ENCODE measurements around the gene RUFY3. TPM values are rescaled to one million over a fixed set of nuclear protein-coding genes. Genes with fewer than 3 reads are reported as not detected.
A peak's percentile ranks its signal among the peaks of the same experiment; 100 is the strongest.

RUFY3 gene
- total and polyA plus RNA-seq, 9 of the 15 experiments (the other 6 are each of a cell fraction or from before 2014, with no cell fraction given): 4.2 to 31.1 (median 21.5) TPM

- no peak for TF ChIP-seq CHD7 (IDR thresholded peaks at IDR 0.05; ENCODE audit: low read depth, low read length)
- no peak for TF ChIP-seq SETDB1 (IDR thresholded peaks at IDR 0.05; ENCODE audit: low read length)
- no peak for TF ChIP-seq SMAD2 (IDR thresholded peaks at IDR 0.05; ENCODE audit: low read depth, low read length)
- TF ChIP-seq KDM1A (IDR thresholded peaks at IDR 0.05): peak; percentile 68 to 73; a peak in 3 of 4 replicates
- no peak for TF ChIP-seq KHSRP (IDR thresholded peaks at IDR 0.05)
- no peak for TF ChIP-seq BRCA1 (IDR thresholded peaks at IDR 0.05)
- TF ChIP-seq BRCA1 (CRISPR knock-in tag; IDR thresholded peaks at IDR 0.05): no peak
- no peak; the same call in 1 of the 2 replicates for TF ChIP-seq ZBTB26 (CRISPR knock-in tag; IDR thresholded peaks at IDR 0.05)
- TF ChIP-seq ARHGAP35 (IDR thresholded peaks at IDR 0.05; ENCODE audit: partially characterized antibody): no peak
- TF ChIP-seq ZNF253 (CRISPR knock-in tag; conservative IDR thresholded peaks at IDR 0.05): no peak
- TF ChIP-seq ZNF41 (CRISPR knock-in tag; conservative IDR thresholded peaks at IDR 0.05): no peak
- TF ChIP-seq ZNF830 (CRISPR knock-in tag; IDR thresholded peaks at IDR 0.05): no peak
- TF ChIP-seq PRPF4 (IDR thresholded peaks at IDR 0.05; ENCODE audit: insufficient read depth, low read depth, low read length, poor library complexity, severe bottlenecking): no peak
- TF ChIP-seq DIDO1 (tag; IDR thresholded peaks at IDR 0.05; ENCODE audit: low read depth): no peak
- TF ChIP-seq BRF1 (IDR thresholded peaks at IDR 0.05; ENCODE audit: borderline replicate concordance, extremely low read depth, insufficient read length): no peak
- no peak for TF ChIP-seq TGIF2 (CRISPR knock-in tag; IDR thresholded peaks at IDR 0.05)
- no peak for TF ChIP-seq NFATC3 (IDR thresholded peaks at IDR 0.05)
- TF ChIP-seq BCL6 (CRISPR knock-in tag; IDR thresholded peaks at IDR 0.05): no peak
These were observed 33.0 kb upstream of the RUFY3 start (continued) for GRCh38 chr4:70688795-70689231.

Measured in K562 (cell line).